ENCODE results near the gene CDH22.

CDH22 gene

DNA sequence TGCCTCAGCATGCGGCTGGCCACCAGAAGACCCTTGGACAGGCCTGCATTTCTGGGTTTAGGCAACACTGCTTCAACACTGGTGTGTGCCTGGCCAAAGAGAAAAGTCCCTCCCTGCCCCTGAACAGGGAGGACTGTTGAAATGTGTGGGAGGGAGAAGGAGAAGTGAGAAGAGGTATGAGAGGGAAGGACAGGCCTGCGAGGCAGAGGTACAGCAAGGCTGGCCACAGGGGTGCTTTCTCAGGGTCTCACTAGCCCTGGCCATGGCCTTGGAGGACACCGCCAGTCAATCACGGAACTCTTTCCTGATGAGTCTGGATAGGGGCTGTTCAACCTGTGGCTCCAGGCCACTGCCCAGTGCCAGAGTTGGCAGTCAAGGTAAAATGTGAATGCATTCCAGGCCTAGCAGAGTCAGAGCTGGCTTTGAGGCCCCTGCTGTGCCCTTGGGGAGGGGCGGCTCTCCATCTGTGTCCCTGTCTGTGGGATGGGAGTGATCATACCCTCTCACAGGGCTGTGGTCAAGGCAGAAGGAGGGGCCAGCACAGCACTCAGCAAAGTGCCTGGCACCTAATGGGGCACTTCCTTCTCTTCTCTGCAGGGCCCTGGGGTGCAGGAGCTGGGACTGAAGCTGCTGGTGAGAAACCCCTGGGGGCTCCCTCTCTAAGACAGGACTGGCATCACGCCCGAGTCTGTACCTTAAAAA lies 43.2 kb upstream of the CDH22 start:
- ATAC-seq (ENCODE audit: low read depth): no peak; the same call in 2 of the 3 replicates
- TF ChIP-seq, protein P1, sequence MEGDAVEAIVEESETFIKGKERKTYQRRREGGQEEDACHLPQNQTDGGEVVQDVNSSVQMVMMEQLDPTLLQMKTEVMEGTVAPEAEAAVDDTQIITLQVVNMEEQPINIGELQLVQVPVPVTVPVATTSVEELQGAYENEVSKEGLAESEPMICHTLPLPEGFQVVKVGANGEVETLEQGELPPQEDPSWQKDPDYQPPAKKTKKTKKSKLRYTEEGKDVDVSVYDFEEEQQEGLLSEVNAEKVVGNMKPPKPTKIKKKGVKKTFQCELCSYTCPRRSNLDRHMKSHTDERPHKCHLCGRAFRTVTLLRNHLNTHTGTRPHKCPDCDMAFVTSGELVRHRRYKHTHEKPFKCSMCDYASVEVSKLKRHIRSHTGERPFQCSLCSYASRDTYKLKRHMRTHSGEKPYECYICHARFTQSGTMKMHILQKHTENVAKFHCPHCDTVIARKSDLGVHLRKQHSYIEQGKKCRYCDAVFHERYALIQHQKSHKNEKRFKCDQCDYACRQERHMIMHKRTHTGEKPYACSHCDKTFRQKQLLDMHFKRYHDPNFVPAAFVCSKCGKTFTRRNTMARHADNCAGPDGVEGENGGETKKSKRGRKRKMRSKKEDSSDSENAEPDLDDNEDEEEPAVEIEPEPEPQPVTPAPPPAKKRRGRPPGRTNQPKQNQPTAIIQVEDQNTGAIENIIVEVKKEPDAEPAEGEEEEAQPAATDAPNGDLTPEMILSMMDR (IDR thresholded peaks at IDR 0.05; ENCODE audit: poor library complexity, severe bottlenecking): no peak
- H3K9me3 ChIP-seq (ENCODE audit: severe bottlenecking): no peaks in the 10 kb centered on the region

DNA sequence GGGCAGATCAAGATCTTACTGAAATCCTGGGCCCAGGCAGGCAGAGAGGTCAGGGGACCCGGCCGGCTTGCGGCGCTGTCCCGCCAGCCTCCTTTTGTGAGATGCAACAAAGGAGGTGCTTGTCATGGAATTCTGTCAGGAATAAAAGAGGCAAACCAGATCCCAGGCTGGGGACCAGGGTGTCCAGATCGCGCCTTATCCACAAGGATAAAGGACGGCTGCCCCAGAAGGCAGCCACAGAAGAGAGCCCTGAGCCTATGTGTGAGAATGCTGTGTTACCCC lies 42.6 kb upstream of the CDH22 start:
- DNase-seq (ENCODE audit: low spot score): no peak
- Histone ChIP-seq H3K27me3 (ENCODE audit: insufficient read depth, poor library complexity, severe bottlenecking) (no peaks in the 10 kb centered on the region), H3K27ac (ENCODE audit: poor library complexity, severe bottlenecking) (no peak overlapping the region), H3K4me1 (ENCODE audit: insufficient read depth, poor library complexity, severe bottlenecking) (no peaks in the 10 kb centered on the region), H3K9me3 (ENCODE audit: severe bottlenecking) (no peaks in the 10 kb centered on the region), H3K36me3 (ENCODE audit: low read depth) (peaks cover 22% of the 10 kb centered on the region), H3K4me3 (ENCODE audit: severe bottlenecking) (no peak overlapping the region)
- ATAC-seq (ENCODE audit: low read depth): no peak
- TF ChIP-seq, protein P1 (IDR thresholded peaks at IDR 0.05; ENCODE audit: poor library complexity, severe bottlenecking): no peak

More for the DNA sequence above, 43.2 kb upstream of the CDH22 start:
- Histone ChIP-seq H3K27ac (ENCODE audit: poor library complexity, severe bottlenecking) (no peak overlapping the region), H3K36me3 (ENCODE audit: low read depth) (peaks cover 28% of the 10 kb centered on the region), H3K27me3 (ENCODE audit: insufficient read depth, poor library complexity, severe bottlenecking) (no peaks in the 10 kb centered on the region), H3K4me3 (ENCODE audit: severe bottlenecking) (no peak overlapping the region), H3K4me1 (ENCODE audit: insufficient read depth, poor library complexity, severe bottlenecking) (no peaks in the 10 kb centered on the region)
- no peak for DNase-seq (ENCODE audit: low spot score)

DNA sequence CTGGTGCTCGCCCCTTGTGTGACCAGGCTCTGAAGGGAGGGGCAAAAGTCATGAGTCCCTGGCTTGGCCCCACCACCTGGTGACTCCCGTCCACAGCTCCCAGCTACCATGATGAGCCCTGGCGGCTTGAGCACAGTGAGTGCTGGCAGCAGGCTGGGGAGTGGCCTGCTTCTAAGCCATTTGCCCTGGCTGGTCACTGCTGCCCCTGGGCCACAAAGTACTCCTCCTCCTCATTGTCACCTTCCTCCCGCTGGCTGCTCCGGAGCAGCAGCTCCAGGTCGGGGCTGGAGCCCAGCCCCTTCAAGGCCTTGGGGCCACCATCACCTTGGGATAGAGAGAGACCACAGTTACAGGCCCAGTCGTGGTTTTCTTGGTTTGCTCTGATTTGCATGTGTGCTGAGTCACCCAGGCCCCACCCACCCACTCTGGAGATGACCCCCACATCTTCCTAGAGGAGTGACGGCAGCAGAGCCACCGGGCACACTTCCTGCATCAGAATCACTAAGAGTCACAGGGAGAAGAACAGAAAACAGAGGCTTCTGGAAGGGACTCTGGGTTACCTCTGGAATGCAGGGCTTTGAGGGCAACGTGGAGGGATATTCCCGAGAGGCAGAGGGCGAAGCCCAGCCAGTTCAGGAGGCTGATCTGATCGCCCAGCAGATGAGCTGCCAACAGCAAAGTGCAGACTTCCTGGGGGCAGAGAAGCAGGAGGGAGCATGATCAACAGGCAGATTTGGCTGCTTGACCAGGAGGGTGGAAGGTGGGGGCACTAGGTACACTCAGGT lies 42.1 kb upstream of the CDH22 start:
- Histone ChIP-seq H3K4me3 (ENCODE audit: severe bottlenecking) (no peak overlapping the region), H3K9me3 (ENCODE audit: severe bottlenecking) (no peaks in the 10 kb centered on the region), H3K27me3 (ENCODE audit: insufficient read depth, poor library complexity, severe bottlenecking) (no peaks in the 10 kb centered on the region), H3K27ac (ENCODE audit: poor library complexity, severe bottlenecking) (no peak overlapping the region), H3K4me1 (ENCODE audit: insufficient read depth, poor library complexity, severe bottlenecking) (no peaks in the 10 kb centered on the region), H3K36me3 (ENCODE audit: low read depth) (peaks cover 18% of the 10 kb centered on the region)
- TF ChIP-seq, protein P1 (IDR thresholded peaks at IDR 0.05; ENCODE audit: poor library complexity, severe bottlenecking): no peak
- peak; percentile 44 for ATAC-seq (ENCODE audit: low read depth)
- DNase-seq (ENCODE audit: low spot score): no peak

DNA sequence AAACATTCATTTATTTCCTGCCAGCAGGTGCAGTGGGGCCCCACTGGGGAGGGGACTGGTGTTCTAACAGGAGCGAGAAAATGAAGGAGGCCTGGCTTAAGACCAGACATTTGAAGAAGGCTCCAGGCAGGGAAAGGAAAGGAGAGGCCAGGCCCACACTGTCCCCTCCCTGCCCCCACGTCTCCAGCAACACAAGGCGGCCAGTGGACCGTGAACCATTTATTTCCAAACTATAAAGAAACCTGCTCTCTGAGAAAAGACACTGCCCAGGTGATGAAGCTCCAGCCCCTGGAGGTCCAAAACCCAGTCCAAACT lies 41.4 kb upstream of the CDH22 start:
- TF ChIP-seq, protein P1 (IDR thresholded peaks at IDR 0.05; ENCODE audit: poor library complexity, severe bottlenecking): no peak
- Histone ChIP-seq H3K27ac (ENCODE audit: poor library complexity, severe bottlenecking) (no peak overlapping the region), H3K4me3 (ENCODE audit: severe bottlenecking) (no peak overlapping the region), H3K36me3 (ENCODE audit: low read depth) (peaks cover 17% of the 10 kb centered on the region), H3K9me3 (ENCODE audit: severe bottlenecking) (no peaks in the 10 kb centered on the region), H3K27me3 (ENCODE audit: insufficient read depth, poor library complexity, severe bottlenecking) (no peaks in the 10 kb centered on the region), H3K4me1 (ENCODE audit: insufficient read depth, poor library complexity, severe bottlenecking) (no peaks in the 10 kb centered on the region)
- no peak for ATAC-seq (ENCODE audit: low read depth)
- no peak for DNase-seq (ENCODE audit: low spot score)
